Heart right ventricle (tissue), 16 donors: ENCODE measurements around the gene SETD3. TPM values are rescaled to one million over a fixed set of nuclear protein-coding genes. Genes with fewer than 3 reads are reported as not detected.

Experiments
- ATAC-seq, 8 donors: fragments of 200-7000 bp; cut with Tn5 transposase; one replicate each; pipeline ENCODE4 v1.9.1; 2020; ENCODE audit warnings: mild to moderate bottlenecking in 8 of 8, moderate library complexity in 8 of 8, moderate number of reproducible peaks in 1 of 8
- DNase-seq, 2 donors: peaks; one replicate each; pipeline ENCODE4 v3.0.0-alpha.2; 2020
- H3K27ac ChIP-seq, 10 donors: fragments of 200-600 bp; sonication (generic) in 2 of 10; one replicate each; pipeline versions ENCODE4 v1.5.0 to v1.8.0; 2020 to 2022; ENCODE audit warnings: mild to moderate bottlenecking in 3 of 10
- H3K27me3 ChIP-seq, 7 donors: fragments of 200-600 bp; one replicate each; pipeline ENCODE4 v1.8.0; 2021 to 2022; ENCODE audit warnings: mild to moderate bottlenecking in 2 of 7
- H3K36me3 ChIP-seq, 9 donors: fragments of 200-600 bp; sonication (generic) in 1 of 9; one replicate each; pipeline versions ENCODE4 v1.5.0 to v1.8.0; 2020 to 2022; ENCODE audit warnings: mild to moderate bottlenecking in 2 of 9
- H3K4me1 ChIP-seq, 9 donors: fragments of 200-600 bp; sonication (generic) in 1 of 9; one replicate each; pipeline versions ENCODE4 v1.5.0 to v1.8.0; 2020 to 2022; ENCODE audit warnings: mild to moderate bottlenecking in 4 of 9
- H3K4me3 ChIP-seq, 10 donors: fragments of 200-600 bp; sonication (generic) in 2 of 10; one replicate each; pipeline versions ENCODE4 v1.5.0 to v1.8.0; 2020 to 2022; ENCODE audit warnings: mild to moderate bottlenecking in 7 of 10, moderate library complexity in 2 of 10
- H3K9me3 ChIP-seq, 11 donors: fragments of 200-600 bp in 10 of 11; sonication (generic) in 2 of 11; one replicate each; pipeline versions ENCODE4 v1.5.0 to v1.8.0; 2013 to 2022; ENCODE audit warnings: mild to moderate bottlenecking in 2 of 11, control low read depth in 1 of 11, moderate library complexity in 1 of 11
- WGBS, 2 donors: extraction: QIAGEN DNeasy Blood & Tissue Kit; methylation state at CpG; one replicate each; pipeline ENCODE4 v1.1.7; 2013; ENCODE audit warnings: inconsistent platforms in 1 of 2; 5-methylcytosine and 5-hydroxymethylcytosine counted together
- intact Hi-C, 10 donors: fragments of 100-400 bp; cut with DNase I; formaldehyde crosslinking; loops; one replicate each; pipeline versions ENCODE4 v1.11.1 to v1.14.2; 2022
- polyA plus RNA-seq, 2 donors: library from polyadenylated mRNA; stranded (reverse); fragments of 200-250 nt; gene quantifications; one replicate each; pipeline ENCODE4 v1.2.3, GENCODE V29; 2013
- total RNA-seq, 10 donors: library from RNA; stranded (reverse); fragmentation: NEBNext Ultra II Directional in 3 of 10; extraction: Animal tissue kit (Norgen Biotek cat#: 25700) in 3 of 10; gene quantifications; one replicate each; pipeline versions ENCODE4 v1.2.1 to v1.2.4, GENCODE V29; 2021 to 2023
- TF ChIP-seq, protein P1 (sequence below), 9 donors: fragments of 200-600 bp; sonication (generic) in 2 of 9; IDR thresholded peaks; one replicate each; pipeline versions ENCODE4 v1.5.0 to v1.8.0; 2021 to 2022; ENCODE audit warnings: antibody characterized with exemption in 9 of 9, mild to moderate bottlenecking in 5 of 9, moderate library complexity in 1 of 9
- donor health status: Arrhythmogenic right ventricular cardiomyopathy.
- donor health status: ischemic (EF 13 %, LVEDD 7.1; RV severe dilation, severe dysfunction).
- donor health status: healthy with polysubstance abuse.
- donor health status: DM: no; HTN: yes; CAD: no.
- donor health status: DM: no; HTN: no; CAD: no.
- donor health status: ischemic (EF 25% LVEDD 6.9; RV normal size, moderate dysfunction).
- donor health status: ischemic (EF 25% LVEDD 5.7; RV mildly dilated, moderate dysfunction).
- donor health status: healthy.
- donor health status: DM: yes; HTN: yes; CAD: no.
- donor health status: Ischemic cardiomyopathy.
- donor health status: ischemic (EF 35%, LVEDD 5.7; RV mildly dilated, moderate dysfunction).
- donor health status: nonischemic (EF 11% LVEDD 7.7; RV severe dilation, severe dysfunction).
- donor health status: DM: yes; HTN: yes; CAD: no.
- donor health status: PGD.
- donor health status: ischemic (EF 29% LVEDD 5.4; RV normal size, mild dysfunction).
- donor health status: nonischemic (EF 23%, LVEDD 6.1; RV moderate dilation, normal function).

The SETD3 gene
- total and polyA plus RNA-seq, 12 donors: 35.0 to 129 (median 106) TPM

DNA sequence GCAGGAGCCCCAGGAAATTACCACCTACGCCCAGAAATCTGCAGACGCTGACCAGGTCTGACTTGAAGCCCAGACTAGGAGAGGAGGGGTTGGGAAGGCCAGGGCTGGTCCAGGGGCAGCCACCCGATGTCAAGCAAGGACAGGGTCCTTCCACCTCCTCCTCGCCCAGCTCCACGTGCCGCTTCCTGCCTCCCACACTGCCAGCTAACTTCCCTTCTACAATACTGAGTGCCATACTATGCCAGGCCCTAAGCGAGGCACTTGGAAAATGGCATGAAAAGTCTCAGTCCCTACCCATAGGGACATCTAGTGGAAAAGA lies 71.7 kb downstream of the SETD3 start:
- Histone ChIP-seq H3K9me3 (no peaks in the 10 kb centered on the region), H3K27me3 (no peaks in the 10 kb centered on the region), H3K4me1 (no peaks in the 10 kb centered on the region), H3K36me3 (peaks cover 0 to 98% (median 29%) of the 10 kb centered on the region in 9 donors), H3K27ac (no peak overlapping the region), H3K4me3 (no peak overlapping the region)
- DNase-seq: no peak
- intact Hi-C loops: no loop called here
- TF ChIP-seq, protein P1, sequence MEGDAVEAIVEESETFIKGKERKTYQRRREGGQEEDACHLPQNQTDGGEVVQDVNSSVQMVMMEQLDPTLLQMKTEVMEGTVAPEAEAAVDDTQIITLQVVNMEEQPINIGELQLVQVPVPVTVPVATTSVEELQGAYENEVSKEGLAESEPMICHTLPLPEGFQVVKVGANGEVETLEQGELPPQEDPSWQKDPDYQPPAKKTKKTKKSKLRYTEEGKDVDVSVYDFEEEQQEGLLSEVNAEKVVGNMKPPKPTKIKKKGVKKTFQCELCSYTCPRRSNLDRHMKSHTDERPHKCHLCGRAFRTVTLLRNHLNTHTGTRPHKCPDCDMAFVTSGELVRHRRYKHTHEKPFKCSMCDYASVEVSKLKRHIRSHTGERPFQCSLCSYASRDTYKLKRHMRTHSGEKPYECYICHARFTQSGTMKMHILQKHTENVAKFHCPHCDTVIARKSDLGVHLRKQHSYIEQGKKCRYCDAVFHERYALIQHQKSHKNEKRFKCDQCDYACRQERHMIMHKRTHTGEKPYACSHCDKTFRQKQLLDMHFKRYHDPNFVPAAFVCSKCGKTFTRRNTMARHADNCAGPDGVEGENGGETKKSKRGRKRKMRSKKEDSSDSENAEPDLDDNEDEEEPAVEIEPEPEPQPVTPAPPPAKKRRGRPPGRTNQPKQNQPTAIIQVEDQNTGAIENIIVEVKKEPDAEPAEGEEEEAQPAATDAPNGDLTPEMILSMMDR (IDR thresholded peaks at IDR 0.05): no peak
- no peak for ATAC-seq
- WGBS, 2 donors: 80 to 86% methylated on average over 7 of the region's 7 CpGs

DNA sequence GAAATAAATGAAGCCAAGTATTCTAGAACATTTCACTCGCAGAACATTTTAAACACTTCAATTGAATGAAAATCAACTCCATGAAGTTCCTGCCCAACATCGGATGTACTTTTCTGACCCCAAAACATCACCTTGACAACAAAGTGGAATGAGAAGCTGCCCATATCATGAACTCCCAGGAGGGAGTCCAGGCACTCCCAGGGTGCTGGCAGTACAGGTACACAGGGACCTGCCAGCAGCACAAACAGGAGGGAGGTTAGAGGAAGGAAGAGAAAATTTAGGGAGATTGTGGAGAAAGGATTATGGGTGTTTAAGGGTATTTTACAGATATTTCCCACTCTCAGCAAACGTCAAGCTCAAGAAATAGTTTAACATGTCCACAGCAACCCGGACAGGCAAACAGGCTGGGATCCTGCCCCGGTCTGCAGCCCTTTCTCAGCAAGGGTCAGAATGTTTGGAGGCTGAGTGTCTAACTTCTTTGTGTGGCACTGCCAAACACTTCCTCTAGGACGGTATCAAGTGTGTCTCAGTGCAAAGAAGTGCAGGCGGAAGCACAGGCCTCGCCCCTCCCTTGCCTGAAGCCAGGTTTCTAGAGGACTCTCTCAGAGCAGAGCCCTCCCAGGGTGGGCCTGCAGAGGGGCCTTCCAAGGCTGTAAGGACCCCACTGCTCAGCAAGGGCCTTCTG lies 72.2 kb downstream of the SETD3 start:
- DNase-seq (no peak), ATAC-seq (no peak)
- TF ChIP-seq, protein P1 (IDR thresholded peaks at IDR 0.05): no peak
- 89 to 90% methylated on average over 8 of the region's 8 CpGs for WGBS, 2 donors
- intact Hi-C loops: no loop called here
- Histone ChIP-seq H3K9me3 (no peaks in the 10 kb centered on the region), H3K4me3 (no peak overlapping the region), H3K27ac (no peak overlapping the region), H3K4me1 (no peaks in the 10 kb centered on the region), H3K36me3 (peaks cover 0 to 98% (median 29%) of the 10 kb centered on the region in 9 donors), H3K27me3 (no peaks in the 10 kb centered on the region)

DNA sequence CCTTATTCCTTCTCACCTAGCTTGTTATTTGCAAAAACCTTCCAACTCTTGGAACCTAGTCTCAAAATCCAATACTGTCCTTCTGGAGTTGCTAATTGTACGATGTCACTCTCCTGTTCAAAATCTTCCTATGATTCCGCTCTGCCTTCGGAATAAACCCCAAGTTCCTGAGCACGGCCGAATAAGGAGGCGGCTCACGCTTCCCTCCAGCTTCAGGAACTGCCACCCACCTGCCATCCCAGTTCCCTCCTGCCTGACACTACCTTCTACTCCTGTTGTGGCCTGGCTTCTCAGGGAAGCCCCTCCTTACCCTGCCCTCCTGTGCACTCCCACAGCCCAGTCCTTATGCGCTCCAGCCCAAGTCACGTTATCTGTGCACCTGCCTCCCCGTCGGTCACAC lies 73.2 kb downstream of the SETD3 start:
- H3K27me3 ChIP-seq: no peaks in the 10 kb centered on the region
- intact Hi-C loops: no loop called here
- no peak overlapping the region for H3K4me3 ChIP-seq
- ATAC-seq: no peak
- WGBS, 2 donors: 88 to 93% methylated on average over 11 of the region's 11 CpGs
- DNase-seq: no peak
- H3K36me3 ChIP-seq: peaks cover 0 to 98% (median 29%) of the 10 kb centered on the region in 9 donors
- H3K4me1 ChIP-seq: no peaks in the 10 kb centered on the region
- H3K9me3 ChIP-seq: no peaks in the 10 kb centered on the region
- TF ChIP-seq, protein P1 (IDR thresholded peaks at IDR 0.05): no peak
- H3K27ac ChIP-seq: no peak overlapping the region

DNA sequence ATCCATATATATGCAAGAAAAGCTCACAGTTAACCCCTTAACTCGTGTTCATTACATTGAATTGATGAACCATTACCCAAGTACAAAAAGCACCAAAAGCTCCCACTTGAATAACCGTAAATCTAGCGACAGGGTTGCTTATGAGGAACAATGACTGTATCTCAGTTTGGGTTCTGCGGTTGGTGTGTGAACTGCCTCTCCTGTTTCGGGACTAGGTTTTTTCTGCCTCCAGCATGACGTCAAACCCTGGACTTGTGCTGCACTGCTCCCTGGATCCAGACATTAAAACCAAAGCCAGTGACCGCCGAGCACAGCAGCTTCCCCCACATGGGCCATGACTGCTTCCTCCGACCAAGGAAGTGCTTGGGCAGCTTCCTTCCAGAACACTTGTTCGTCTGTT lies 77.7 kb downstream of the SETD3 start:
- peaks cover 0 to 92% (median 45%) of the 10 kb centered on the region in 9 donors for H3K36me3 ChIP-seq

More for the DNA sequence above, 77.7 kb downstream of the SETD3 start:
- intact Hi-C loops: no loop called here
- Histone ChIP-seq H3K27ac (no peak overlapping the region), H3K4me1 (peaks cover 0 to 2% (median 0%) of the 10 kb centered on the region in 9 donors), H3K27me3 (no peaks in the 10 kb centered on the region), H3K9me3 (no peaks in the 10 kb centered on the region), H3K4me3 (no peak overlapping the region)
- ATAC-seq: no peak
- no peak for DNase-seq
- TF ChIP-seq, protein P1 (IDR thresholded peaks at IDR 0.05): no peak
- 90 to 93% methylated on average over 10 of the region's 10 CpGs for WGBS, 2 donors
